Measurements from ENCODE around the gene NXF3. TPM values are rescaled to one million over a fixed set of nuclear protein-coding genes. Genes with fewer than 3 reads are reported as not detected.
"Not testable (repeated sequence)": the region's sequence is repeated elsewhere in the genome, so short reads cannot be mapped to it uniquely, and the experiment has no call there.

The NXF3 gene
- total RNA-seq, 4 donors from 2014 or later: 0.26 to 0.38 TPM; not detected in 2

DNA sequence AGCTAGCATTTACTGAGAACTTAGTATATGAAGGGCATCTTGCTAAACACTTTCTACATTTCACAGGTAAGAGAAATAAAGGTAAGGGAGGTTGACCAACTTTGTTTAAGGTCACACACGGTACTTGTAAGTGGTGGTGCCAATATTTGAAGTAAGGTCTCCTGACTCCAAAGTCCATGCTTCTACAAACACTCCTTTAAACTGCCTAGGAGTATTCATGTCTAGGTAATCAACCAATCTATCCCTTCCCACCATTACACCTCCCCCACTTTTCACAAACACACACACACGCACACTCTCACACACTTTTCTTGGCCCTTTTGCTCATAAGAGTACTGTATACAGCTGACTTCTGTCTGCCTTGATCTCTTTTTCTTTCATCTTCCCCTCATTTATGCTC lies 36.0 kb downstream of the NXF3 start:
- Histone ChIP-seq H3K4me1 (no peaks in the 10 kb centered on the region), H3K27ac (no peak overlapping the region), H3K27me3 (no peaks in the 10 kb centered on the region), H3K36me3 (no peaks in the 10 kb centered on the region), H3K9me3 (no peaks in the 10 kb centered on the region), H3K4me3 (no peak overlapping the region)
- intact Hi-C loops (cut with DNase I): no loop called here
- TF ChIP-seq, protein P1, sequence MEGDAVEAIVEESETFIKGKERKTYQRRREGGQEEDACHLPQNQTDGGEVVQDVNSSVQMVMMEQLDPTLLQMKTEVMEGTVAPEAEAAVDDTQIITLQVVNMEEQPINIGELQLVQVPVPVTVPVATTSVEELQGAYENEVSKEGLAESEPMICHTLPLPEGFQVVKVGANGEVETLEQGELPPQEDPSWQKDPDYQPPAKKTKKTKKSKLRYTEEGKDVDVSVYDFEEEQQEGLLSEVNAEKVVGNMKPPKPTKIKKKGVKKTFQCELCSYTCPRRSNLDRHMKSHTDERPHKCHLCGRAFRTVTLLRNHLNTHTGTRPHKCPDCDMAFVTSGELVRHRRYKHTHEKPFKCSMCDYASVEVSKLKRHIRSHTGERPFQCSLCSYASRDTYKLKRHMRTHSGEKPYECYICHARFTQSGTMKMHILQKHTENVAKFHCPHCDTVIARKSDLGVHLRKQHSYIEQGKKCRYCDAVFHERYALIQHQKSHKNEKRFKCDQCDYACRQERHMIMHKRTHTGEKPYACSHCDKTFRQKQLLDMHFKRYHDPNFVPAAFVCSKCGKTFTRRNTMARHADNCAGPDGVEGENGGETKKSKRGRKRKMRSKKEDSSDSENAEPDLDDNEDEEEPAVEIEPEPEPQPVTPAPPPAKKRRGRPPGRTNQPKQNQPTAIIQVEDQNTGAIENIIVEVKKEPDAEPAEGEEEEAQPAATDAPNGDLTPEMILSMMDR (IDR thresholded peaks at IDR 0.05): no peak
- TF ChIP-seq POLR2A (IDR thresholded peaks at IDR 0.05): no peak
- DNase-seq: no peak
- WGBS, 2 donors: 57 to 60% methylated on average over 2 of the region's 2 CpGs

DNA sequence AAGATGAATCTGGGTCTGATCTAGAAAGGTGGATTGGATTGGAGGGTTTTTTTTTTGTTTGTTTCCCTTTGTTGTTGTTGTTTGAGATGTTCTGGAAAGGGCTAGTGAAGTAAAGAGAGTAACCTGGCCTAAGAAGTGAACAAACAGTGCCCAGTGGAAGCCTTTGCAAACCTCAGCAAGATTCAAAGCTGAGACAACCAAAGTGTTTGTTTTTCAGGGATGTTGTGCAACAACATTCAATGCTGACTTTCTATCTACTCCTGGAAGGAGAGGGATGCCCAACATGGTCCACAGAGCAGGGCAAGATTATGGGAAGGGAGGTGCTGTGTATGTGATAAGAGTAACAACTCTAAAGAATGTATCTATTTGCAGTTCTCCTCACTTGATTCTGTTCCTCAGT lies 40.3 kb downstream of the NXF3 start:
- no peaks in the 10 kb centered on the region for H3K4me1 ChIP-seq
- intact Hi-C loops (cut with DNase I): no loop called here
- no peaks in the 10 kb centered on the region for H3K9me3 ChIP-seq
- H3K4me3 ChIP-seq: no peak overlapping the region
- H3K27ac ChIP-seq: no peak overlapping the region
- DNase-seq: no peak
- no peaks in the 10 kb centered on the region for H3K36me3 ChIP-seq
- TF ChIP-seq, protein P1 (IDR thresholded peaks at IDR 0.05): no peak
- no peak for TF ChIP-seq POLR2A (IDR thresholded peaks at IDR 0.05)
- no peaks in the 10 kb centered on the region for H3K27me3 ChIP-seq

DNA sequence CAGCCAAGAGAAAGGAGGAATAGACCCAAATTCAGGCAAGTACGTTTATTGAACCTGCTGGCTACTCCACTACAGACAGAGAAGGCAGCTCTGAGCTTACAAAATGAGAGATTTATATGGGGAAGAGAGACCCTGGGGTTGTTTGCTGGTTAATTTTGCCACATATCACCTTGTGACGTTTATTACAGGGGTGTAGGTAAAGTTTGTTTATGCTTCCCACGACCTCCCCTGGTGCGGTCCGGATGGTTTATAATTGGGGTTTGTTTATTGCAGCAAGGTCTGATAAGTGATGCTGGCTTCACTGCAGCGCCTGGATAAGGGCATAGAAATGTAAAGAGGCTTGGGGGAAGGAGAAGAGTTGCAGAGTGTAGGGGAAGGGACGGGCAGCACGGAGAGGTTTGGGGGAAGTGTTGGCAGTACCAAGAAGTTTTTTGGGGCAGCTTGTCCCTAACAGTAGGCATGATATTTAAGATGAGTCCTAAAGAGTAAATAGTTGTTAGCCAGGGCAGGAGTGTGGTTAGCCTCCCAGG lies 41.6 kb downstream of the NXF3 start:
- H3K9me3 ChIP-seq: no peaks in the 10 kb centered on the region
- intact Hi-C loops (cut with DNase I): no loop called here
- H3K4me1 ChIP-seq: no peaks in the 10 kb centered on the region
- 50 to 53% methylated on average over 4 to 8 of the region's 8 CpGs for WGBS, 2 donors
- TF ChIP-seq, protein P1 (IDR thresholded peaks at IDR 0.05): no peak
- no peak for TF ChIP-seq POLR2A (IDR thresholded peaks at IDR 0.05)
- H3K27me3 ChIP-seq: no peaks in the 10 kb centered on the region
- no peak overlapping the region for H3K4me3 ChIP-seq
- no peak for DNase-seq
- no peak overlapping the region for H3K27ac ChIP-seq
- no peaks in the 10 kb centered on the region for H3K36me3 ChIP-seq

DNA sequence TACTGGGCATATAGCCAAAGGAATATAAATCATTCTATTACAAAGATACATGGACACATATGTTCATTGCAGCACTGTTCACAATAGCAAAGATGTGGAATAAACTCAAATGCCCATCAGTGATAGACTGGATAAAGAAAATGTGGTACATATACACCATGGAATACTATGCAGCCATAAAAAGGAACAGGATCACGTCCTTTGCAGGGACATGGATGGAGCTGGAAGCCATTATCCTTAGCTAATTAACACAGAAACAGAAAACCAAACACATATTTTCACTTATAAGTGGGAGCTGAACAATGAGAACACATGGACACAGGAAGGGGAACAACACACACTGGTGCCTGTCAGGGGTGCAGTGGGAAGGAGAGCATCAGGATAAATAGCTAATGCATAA lies 59.6 kb downstream of the NXF3 start:
- H3K4me3 ChIP-seq; DNase-seq; H3K9me3 ChIP-seq; intact Hi-C loops (cut with DNase I); H3K27ac ChIP-seq; H3K27me3 ChIP-seq; H3K36me3 ChIP-seq; H3K4me1 ChIP-seq: not testable (repeated sequence)
- 29 to 41% methylated on average over 1 of the region's 1 CpG for WGBS, 2 donors

Other genes with a start within 250 kb of the NXF3 start
- under 1 TPM in 3 of 4 donors, not detected in 1; 0.42 to 0.95 (median 0.61) TPM for gene RAB40AL, start 155.9 kb downstream of the NXF3 start, total RNA-seq
- 1 to 10 TPM in 1 of 4 donors, not detected in 3; 1.9 TPM for gene BEX1, start 29.0 kb downstream of the NXF3 start, total RNA-seq
- 10 to 100 TPM in 3 of 4 donors, 1 to 10 TPM in 1; 7.6 to 34.2 (median 26.6) TPM for gene BEX4, start 122.0 kb upstream of the NXF3 start, total RNA-seq
- gene TCEAL8, start 162.0 kb upstream of the NXF3 start, total RNA-seq: 10 to 100 TPM; 18.7 to 58.4 (median 27.2) TPM
- gene TCEAL5, start 183.6 kb upstream of the NXF3 start, total RNA-seq: under 1 TPM in 1 of 4 donors, not detected in 3; 0.38 TPM
- 10 to 100 TPM in 2 of 4 donors, 1 to 10 TPM in 2; 3.3 to 10.7 (median 7.8) TPM for gene BEX2, start 217.8 kb upstream of the NXF3 start, total RNA-seq
- gene TCEAL7, start 237.1 kb upstream of the NXF3 start, total RNA-seq: 1 to 10 TPM in 2 of 4 donors, not detected in 2; 1.3 to 6.3 TPM

Measured in esophagus squamous epithelium (tissue), 5 donors.